ENCODE data around the gene PCDHGA5.
"Not testable (repeated sequence)": the region's sequence is repeated elsewhere in the genome, so short reads cannot be mapped to it uniquely, and the experiment has no call there.

Gene PCDHGA5

DNA sequence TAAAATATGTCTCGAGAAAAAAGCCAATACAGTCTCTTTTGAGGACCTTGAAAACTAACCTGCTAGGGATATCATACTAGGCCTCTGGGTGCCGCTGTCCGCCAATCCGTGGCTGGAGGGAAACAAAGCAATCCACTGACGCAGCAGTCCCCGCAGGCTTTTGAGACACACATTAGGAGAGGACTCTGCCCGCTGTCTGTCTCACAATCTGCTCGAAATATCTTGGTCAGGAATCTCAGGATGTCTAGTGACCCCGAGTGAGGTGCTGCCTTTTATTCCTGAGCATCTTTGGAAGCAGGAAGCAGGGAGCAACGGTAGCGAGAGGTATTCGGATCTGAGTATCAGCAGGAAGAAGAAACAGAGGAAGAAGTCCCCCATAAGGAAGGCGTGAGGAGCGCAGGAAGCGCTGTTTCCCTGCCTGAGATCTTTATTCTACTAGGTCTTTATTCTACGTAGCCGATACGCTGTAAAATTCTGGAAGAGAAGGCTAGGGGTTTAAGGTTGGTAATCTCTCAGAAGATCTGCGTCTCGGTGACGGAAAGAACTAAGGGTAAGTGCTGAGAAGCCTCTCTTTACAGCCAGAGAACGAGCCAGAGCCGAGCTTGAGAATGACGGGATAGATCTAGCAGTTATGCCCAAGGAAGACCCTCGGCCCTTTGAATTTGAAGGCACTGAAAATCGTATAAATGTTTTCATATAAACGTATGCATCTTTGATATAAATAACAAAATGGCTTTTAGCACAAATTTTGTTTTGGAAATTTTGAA is 37.7 kb upstream of the PCDHGA5 start:
- peak overlapping the region; percentile 67 for H3K4me3 ChIP-seq (replicated peaks; ENCODE audit: low read depth, low read length)
- TF ChIP-seq, protein P1, sequence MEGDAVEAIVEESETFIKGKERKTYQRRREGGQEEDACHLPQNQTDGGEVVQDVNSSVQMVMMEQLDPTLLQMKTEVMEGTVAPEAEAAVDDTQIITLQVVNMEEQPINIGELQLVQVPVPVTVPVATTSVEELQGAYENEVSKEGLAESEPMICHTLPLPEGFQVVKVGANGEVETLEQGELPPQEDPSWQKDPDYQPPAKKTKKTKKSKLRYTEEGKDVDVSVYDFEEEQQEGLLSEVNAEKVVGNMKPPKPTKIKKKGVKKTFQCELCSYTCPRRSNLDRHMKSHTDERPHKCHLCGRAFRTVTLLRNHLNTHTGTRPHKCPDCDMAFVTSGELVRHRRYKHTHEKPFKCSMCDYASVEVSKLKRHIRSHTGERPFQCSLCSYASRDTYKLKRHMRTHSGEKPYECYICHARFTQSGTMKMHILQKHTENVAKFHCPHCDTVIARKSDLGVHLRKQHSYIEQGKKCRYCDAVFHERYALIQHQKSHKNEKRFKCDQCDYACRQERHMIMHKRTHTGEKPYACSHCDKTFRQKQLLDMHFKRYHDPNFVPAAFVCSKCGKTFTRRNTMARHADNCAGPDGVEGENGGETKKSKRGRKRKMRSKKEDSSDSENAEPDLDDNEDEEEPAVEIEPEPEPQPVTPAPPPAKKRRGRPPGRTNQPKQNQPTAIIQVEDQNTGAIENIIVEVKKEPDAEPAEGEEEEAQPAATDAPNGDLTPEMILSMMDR (IDR thresholded peaks at IDR 0.05; ENCODE audit: insufficient read depth, low read length, poor library complexity, severe bottlenecking): peak; percentile 90
- H3K27me3 ChIP-seq (replicated peaks; ENCODE audit: control insufficient read depth, insufficient read depth, low read length): no peaks in the 10 kb centered on the region
- DNase-seq (ENCODE audit: extremely low read depth, insufficient read length): peak; percentile 38
- H3K36me3 ChIP-seq (ENCODE audit: control insufficient read depth, insufficient read depth, low read length): no peaks in the 10 kb centered on the region

DNA sequence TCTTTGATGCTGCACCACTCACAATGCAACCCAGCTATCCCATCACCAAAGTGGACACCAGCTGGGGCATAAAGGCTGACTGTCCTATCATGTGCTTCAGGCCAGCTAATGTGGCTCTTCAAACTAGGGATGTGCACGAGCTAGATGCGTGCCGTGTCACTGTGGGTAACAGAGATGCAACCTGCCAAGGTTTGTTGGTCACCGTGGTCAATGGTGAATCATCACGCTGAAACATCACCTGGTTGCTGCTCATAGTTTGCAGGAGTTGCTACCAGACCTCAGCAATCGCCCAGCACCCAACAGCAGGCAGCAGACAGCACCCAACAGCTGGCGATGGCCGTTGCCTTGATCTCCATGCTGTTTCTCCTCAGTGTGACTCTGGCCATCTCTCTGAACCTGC is 35.7 kb upstream of the PCDHGA5 start:
- no peak for DNase-seq (ENCODE audit: extremely low read depth, insufficient read length)
- TF ChIP-seq, protein P1 (IDR thresholded peaks at IDR 0.05; ENCODE audit: insufficient read depth, low read length, poor library complexity, severe bottlenecking): no peak

DNA sequence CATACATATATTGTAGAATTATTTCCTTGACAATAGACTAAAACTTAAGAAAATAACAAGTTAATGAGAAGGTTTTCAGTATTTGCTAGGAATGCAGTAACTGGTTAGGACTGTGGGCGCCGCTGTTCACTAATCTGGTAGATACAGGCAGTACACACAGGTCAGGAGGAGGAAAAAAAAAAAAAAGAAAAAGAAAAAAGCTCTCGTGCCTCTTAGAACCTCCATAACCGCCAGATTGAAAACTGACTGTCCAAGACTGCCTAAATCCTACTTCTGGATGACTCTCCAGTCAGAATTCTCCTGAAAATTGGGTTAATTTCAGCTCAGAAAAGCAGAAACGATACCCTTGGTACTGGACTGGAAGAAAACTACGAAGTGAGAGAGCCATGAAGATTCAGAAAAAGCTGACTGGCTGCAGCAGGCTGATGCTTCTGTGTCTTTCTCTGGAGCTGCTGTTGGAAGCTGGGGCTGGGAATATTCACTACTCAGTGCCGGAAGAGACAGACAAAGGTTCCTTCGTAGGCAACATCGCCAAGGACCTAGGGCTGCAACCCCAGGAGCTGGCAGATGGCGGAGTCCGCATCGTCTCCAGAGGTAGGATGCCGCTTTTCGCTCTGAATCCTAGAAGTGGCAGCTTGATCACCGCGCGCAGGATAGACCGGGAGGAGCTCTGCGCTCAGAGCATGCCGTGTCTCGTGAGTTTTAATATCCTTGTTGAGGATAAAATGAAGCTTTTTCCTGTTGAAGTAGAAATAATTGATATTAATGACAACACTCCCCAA is 33.5 kb upstream of the PCDHGA5 start, which contains the start of gene PCDHGA1:
PCDHGA1 (plus strand) TSS at position 216 of the 782 bp plus-strand sequence.
- Histone ChIP-seq H3K4me3 (replicated peaks; ENCODE audit: low read depth, low read length) (peak within 1 kb of the TSS; percentile 47), H3K36me3 (ENCODE audit: control insufficient read depth, insufficient read depth, low read length) (no peaks in the 10 kb centered on the region), H3K27me3 (replicated peaks; ENCODE audit: control insufficient read depth, insufficient read depth, low read length) (no peaks in the 10 kb centered on the region)
- TF ChIP-seq, protein P1 (IDR thresholded peaks at IDR 0.05; ENCODE audit: insufficient read depth, low read length, poor library complexity, severe bottlenecking): peak; percentile 62
- no peak for DNase-seq (ENCODE audit: extremely low read depth, insufficient read length)

More for the DNA sequence above, 35.7 kb upstream of the PCDHGA5 start:
- Histone ChIP-seq H3K4me3 (replicated peaks; ENCODE audit: low read depth, low read length) (no peak overlapping the region), H3K27me3 (replicated peaks; ENCODE audit: control insufficient read depth, insufficient read depth, low read length) (no peaks in the 10 kb centered on the region), H3K36me3 (ENCODE audit: control insufficient read depth, insufficient read depth, low read length) (no peaks in the 10 kb centered on the region)

DNA sequence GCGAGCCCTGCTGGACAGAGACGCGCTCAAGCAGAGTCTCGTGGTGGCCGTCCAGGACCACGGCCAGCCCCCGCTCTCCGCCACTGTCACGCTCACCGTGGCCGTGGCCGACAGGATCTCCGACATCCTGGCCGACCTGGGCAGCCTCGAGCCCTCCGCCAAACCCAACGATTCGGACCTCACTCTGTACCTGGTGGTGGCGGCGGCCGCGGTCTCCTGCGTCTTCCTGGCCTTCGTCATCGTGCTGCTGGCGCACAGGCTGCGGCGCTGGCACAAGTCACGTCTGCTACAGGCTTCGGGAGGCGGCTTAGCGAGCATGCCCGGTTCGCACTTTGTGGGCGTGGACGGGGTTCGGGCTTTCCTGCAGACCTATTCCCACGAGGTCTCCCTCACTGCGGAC is 31.4 kb upstream of the PCDHGA5 start:
- not testable (repeated sequence) for H3K27me3 ChIP-seq (replicated peaks; ENCODE audit: control insufficient read depth, insufficient read depth, low read length); H3K36me3 ChIP-seq (ENCODE audit: control insufficient read depth, insufficient read depth, low read length); H3K4me3 ChIP-seq (replicated peaks; ENCODE audit: low read depth, low read length); DNase-seq (ENCODE audit: extremely low read depth, insufficient read length)

DNA sequence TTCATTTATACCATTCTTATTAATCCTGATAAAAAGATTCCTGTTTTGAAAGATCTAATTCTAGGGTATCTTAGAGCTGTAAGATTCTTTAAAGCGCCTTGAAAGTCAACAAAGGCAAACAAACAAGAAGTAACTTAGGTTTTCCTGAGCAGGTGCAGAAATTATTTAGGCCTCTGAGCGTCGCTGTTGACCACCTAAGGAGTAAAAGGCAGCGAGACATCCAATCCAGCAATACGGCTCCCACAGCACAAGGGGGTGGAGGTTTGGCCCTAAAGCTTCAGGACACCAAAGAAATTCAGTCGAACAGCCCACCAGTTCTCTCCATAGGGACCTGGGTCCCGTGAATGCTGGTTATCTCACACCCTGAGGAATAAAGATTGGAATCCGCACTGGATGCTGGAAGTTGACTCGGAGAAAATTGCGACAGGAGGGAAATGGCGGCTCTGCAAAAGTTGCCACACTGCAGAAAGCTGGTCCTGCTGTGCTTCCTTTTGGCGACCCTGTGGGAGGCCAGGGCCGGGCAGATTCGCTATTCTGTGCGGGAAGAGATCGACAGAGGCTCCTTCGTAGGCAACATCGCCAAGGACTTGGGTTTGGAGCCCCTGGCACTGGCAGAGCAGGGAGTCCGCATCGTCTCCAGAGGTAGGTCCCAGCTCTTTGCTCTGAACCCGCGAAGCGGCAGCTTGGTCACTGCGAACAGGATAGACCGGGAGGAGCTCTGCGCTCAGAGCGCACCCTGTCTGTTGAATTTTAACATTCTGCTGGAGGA is 25.2 kb upstream of the PCDHGA5 start, which contains the start of gene PCDHGA2:
PCDHGA2 (plus strand) TSS at position 223 of the 769 bp plus-strand sequence.
- no peak within 1 kb of the TSS for H3K4me3 ChIP-seq (replicated peaks; ENCODE audit: low read depth, low read length)
- no peaks in the 10 kb centered on the region for H3K36me3 ChIP-seq (ENCODE audit: control insufficient read depth, insufficient read depth, low read length)
- DNase-seq (ENCODE audit: extremely low read depth, insufficient read length): no peak
- TF ChIP-seq, protein P1 (IDR thresholded peaks at IDR 0.05; ENCODE audit: insufficient read depth, low read length, poor library complexity, severe bottlenecking): peak; percentile 23
- H3K27me3 ChIP-seq (replicated peaks; ENCODE audit: control insufficient read depth, insufficient read depth, low read length): no peaks in the 10 kb centered on the region

DNA sequence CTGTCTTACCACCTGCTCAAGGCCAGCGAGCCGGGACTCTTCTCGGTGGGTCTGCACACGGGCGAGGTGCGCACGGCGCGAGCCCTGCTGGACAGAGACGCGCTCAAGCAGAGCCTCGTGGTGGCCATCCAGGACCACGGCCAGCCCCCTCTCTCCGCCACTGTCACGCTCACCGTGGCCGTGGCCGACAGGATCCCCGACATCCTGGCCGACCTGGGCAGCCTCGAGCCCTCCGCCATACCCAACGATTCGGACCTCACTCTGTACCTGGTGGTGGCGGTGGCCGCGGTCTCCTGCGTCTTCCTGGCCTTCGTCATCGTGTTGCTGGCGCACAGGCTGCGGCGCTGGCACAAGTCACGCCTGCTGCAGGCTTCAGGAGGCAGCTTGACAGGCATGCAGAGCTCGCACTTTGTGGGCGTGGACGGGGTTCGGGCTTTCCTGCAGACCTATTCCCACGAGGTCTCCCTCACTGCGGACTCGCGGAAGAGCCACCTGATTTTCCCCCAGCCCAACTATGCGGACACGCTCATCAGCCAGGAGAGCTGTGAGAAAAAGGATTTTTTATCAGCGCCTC is 23.1 kb upstream of the PCDHGA5 start:
- not testable (repeated sequence) for H3K4me3 ChIP-seq (replicated peaks; ENCODE audit: low read depth, low read length); H3K36me3 ChIP-seq (ENCODE audit: control insufficient read depth, insufficient read depth, low read length); DNase-seq (ENCODE audit: extremely low read depth, insufficient read length); H3K27me3 ChIP-seq (replicated peaks; ENCODE audit: control insufficient read depth, insufficient read depth, low read length)
